T1000 (cell line): ENCODE measurements around the gene GLIS1.

Experiments
- DNase-seq: peaks from one replicate; lab custom pipeline; 2025; ENCODE audit warnings: mixed read lengths; lab: John Stamatoyannopoulos, UW

GLIS1 gene

GRCh38 chr1:53638360-53639035 is 100.5 kb downstream of the GLIS1 start:
- DNase-seq = no peak

- DNase-seq = no peak
Measured at GRCh38 chr1:53637511-53638359, 101.2 kb downstream of the GLIS1 start.

- DNase-seq = no peak
Measured at GRCh38 chr1:53636621-53637171, 102.3 kb downstream of the GLIS1 start.

- no peak for DNase-seq
Measured at GRCh38 chr1:53634571-53634979, 104.4 kb downstream of the GLIS1 start.

GRCh38 chr1:53633073-53633704 is 105.8 kb downstream of the GLIS1 start:
- no peak for DNase-seq

- DNase-seq = no peak
Measured at GRCh38 chr1:53631622-53632310, 107.2 kb downstream of the GLIS1 start.

GRCh38 chr1:53629101-53629691 is 109.8 kb downstream of the GLIS1 start:
- no peak for DNase-seq

- DNase-seq = no peak
Measured at GRCh38 chr1:53628286-53628955, 110.5 kb downstream of the GLIS1 start.

- DNase-seq = no peak
Measured at GRCh38 chr1:53627666-53628065, 111.3 kb downstream of the GLIS1 start.

GRCh38 chr1:53627031-53627430 is 111.9 kb downstream of the GLIS1 start:
- DNase-seq = no peak

GRCh38 chr1:53626616-53627015 is 112.3 kb downstream of the GLIS1 start:
- DNase-seq = no peak

- no peak for DNase-seq
Measured at GRCh38 chr1:53625766-53626520, 113.0 kb downstream of the GLIS1 start.

GRCh38 chr1:53625049-53625448 is 113.9 kb downstream of the GLIS1 start:
- no peak for DNase-seq

GRCh38 chr1:53622531-53622930 is 116.4 kb downstream of the GLIS1 start:
- no peak for DNase-seq

GRCh38 chr1:53621144-53621543 is 117.8 kb downstream of the GLIS1 start:
- DNase-seq = no peak

- DNase-seq = no peak
Measured at GRCh38 chr1:53620061-53620855, 118.7 kb downstream of the GLIS1 start.

- DNase-seq = no peak
Measured at GRCh38 chr1:53619367-53620060, 119.5 kb downstream of the GLIS1 start.

GRCh38 chr1:53618500-53619366 is 120.2 kb downstream of the GLIS1 start:
- no peak for DNase-seq
